Erythroblast (primary cell): ENCODE measurements around the gene CHRD.

ENCODE experiments used
- GATA1 ChIP-seq: IDR thresholded peaks from 2 replicates; pipeline ENCODE4 v1.6.1; 2011; ENCODE audit warnings: low read depth, mild to moderate bottlenecking, control low read depth, low read length, moderate library complexity
- POLR2A ChIP-seq: IDR thresholded peaks from 2 replicates; pipeline ENCODE4 v1.6.1; 2011; ENCODE audit warnings: mild to moderate bottlenecking, low read length

- TF ChIP-seq POLR2A (no peak), GATA1 (no peak)
Observed at GRCh38 chr3:184388164-184388935, 8.5 kb downstream of the CHRD start.
